ENCODE data around the gene PLAGL2. TPM values are rescaled to one million over a fixed set of nuclear protein-coding genes. Genes with fewer than 3 reads are reported as not detected.

Gene PLAGL2
- total RNA-seq, 1 experiment from 2014 or later: 30.5 TPM

DNA sequence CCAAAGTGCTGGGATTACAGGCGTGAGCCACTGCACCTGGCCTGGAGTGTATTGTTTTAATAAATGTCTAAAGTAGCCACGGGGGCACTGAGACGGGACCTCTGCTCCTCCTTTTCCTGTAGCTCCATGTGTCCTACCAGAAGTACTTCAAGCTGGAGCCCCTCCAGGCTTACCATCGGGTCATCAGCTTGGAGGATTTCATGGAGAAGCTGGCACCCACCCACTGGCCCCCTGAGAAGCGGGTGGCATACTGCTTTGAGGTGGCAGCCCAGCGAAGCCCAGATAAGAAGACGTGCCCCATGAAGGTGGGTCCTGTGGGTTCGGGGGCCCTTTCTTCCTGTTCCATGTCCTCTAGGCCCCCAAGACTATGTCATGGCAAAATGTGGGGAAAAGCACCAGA lies 7.6 kb upstream of the PLAGL2 start:
- Histone ChIP-seq H3K4me2 (ENCODE audit: low read depth, low read length, poor library complexity, severe bottlenecking) (no peak overlapping the region), H3K79me2 (ENCODE audit: low read length) (peaks cover 20% of the 10 kb centered on the region), H3K27ac (ENCODE audit: low read length) (no peak overlapping the region), H2AFZ (ENCODE audit: low read length) (no peak overlapping the region), H3K27me3 (ENCODE audit: low read length) (no peaks in the 10 kb centered on the region), H3K9me3 (ENCODE audit: low read length) (no peaks in the 10 kb centered on the region), H3K4me1 (ENCODE audit: low read length) (no peaks in the 10 kb centered on the region), H3K9ac (ENCODE audit: low read length) (no peak overlapping the region), H3K36me3 (ENCODE audit: insufficient read depth, low read length) (peaks cover 31% of the 10 kb centered on the region; the same call in 1 of the 2 replicates), H4K20me1 (ENCODE audit: insufficient read depth, low read depth, low read length) (no peaks in the 10 kb centered on the region), H3K9me2 (replicated peaks; ENCODE audit: insufficient read depth, low read length) (no peaks in the 10 kb centered on the region), H3K4me3 (ENCODE audit: low read length) (no peak overlapping the region)
- DNase-seq: no peak

- Histone ChIP-seq H3K4me3 (ENCODE audit: low read length) (no peak overlapping the region), H3K4me2 (ENCODE audit: low read depth, low read length, poor library complexity, severe bottlenecking) (no peak overlapping the region), H3K79me2 (ENCODE audit: low read length) (peaks cover 33% of the 10 kb centered on the region), H3K27me3 (ENCODE audit: low read length) (no peaks in the 10 kb centered on the region), H3K9ac (ENCODE audit: low read length) (no peak overlapping the region), H3K27ac (ENCODE audit: low read length) (no peak overlapping the region), H3K4me1 (ENCODE audit: low read length) (peaks cover 8% of the 10 kb centered on the region), H3K36me3 (ENCODE audit: insufficient read depth, low read length) (peaks cover 25% of the 10 kb centered on the region; the same call in 1 of the 2 replicates), H3K9me2 (replicated peaks; ENCODE audit: insufficient read depth, low read length) (no peaks in the 10 kb centered on the region), H3K9me3 (ENCODE audit: low read length) (no peaks in the 10 kb centered on the region), H4K20me1 (ENCODE audit: insufficient read depth, low read depth, low read length) (no peaks in the 10 kb centered on the region), H2AFZ (ENCODE audit: low read length) (no peak overlapping the region)
- DNase-seq: no peak
These were observed 6.3 kb upstream of the PLAGL2 start for GRCh38 chr20:32213870-32214269.

DNA sequence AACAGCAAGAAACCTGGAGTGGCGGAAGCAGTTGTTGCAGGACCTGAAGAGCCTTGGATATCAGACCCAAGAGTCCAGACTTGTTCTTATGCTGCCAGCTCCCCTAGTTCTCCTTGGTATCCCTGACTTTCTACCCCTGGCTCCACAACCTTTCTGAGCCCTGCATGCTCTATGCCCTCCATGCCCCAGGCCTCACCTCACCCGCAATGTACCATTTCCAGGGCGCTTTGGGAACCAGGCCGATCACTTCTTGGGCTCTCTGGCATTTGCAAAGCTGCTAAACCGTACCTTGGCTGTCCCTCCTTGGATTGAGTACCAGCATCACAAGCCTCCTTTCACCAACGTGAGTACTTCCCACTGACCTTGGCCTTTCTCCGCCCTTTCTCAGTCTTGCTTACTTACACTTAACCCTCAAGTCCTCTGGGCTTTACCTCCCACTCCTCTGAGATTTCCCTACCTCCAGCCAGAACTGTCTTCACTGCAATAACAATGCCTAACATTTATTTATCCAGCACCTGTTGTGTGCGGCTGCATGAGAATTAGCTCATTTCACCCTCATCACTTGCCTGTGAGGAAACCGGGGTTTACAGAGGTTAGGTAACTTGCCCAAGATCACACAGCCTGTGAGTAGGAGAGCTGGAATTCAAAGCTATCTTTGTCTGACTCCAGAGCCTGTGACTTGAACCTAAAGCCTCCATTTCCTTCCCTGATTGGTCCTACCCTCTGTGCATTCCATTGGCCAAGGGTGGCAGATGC lies 2.5 kb upstream of the PLAGL2 start:
- H3K27ac ChIP-seq (ENCODE audit: low read length): no peak overlapping the region
- H2AFZ ChIP-seq (ENCODE audit: low read length): no peak overlapping the region
- H3K4me3 ChIP-seq (ENCODE audit: low read length): no peak overlapping the region
- H3K9ac ChIP-seq (ENCODE audit: low read length): no peak overlapping the region; the same call in 1 of the 2 replicates
- H3K27me3 ChIP-seq (ENCODE audit: low read length): no peaks in the 10 kb centered on the region
- H4K20me1 ChIP-seq (ENCODE audit: insufficient read depth, low read depth, low read length): no peaks in the 10 kb centered on the region; the same call in 1 of the 2 replicates
- H3K9me2 ChIP-seq (replicated peaks; ENCODE audit: insufficient read depth, low read length): no peaks in the 10 kb centered on the region
- H3K79me2 ChIP-seq (ENCODE audit: low read length): peaks cover 68% of the 10 kb centered on the region
- peaks cover 30% of the 10 kb centered on the region for H3K4me1 ChIP-seq (ENCODE audit: low read length)
- H3K36me3 ChIP-seq (ENCODE audit: insufficient read depth, low read length): peaks cover 5% of the 10 kb centered on the region; the same call in 1 of the 2 replicates
- no peak for DNase-seq
- H3K9me3 ChIP-seq (ENCODE audit: low read length): no peaks in the 10 kb centered on the region
- H3K4me2 ChIP-seq (ENCODE audit: low read depth, low read length, poor library complexity, severe bottlenecking): peak overlapping the region; percentile 90

DNA sequence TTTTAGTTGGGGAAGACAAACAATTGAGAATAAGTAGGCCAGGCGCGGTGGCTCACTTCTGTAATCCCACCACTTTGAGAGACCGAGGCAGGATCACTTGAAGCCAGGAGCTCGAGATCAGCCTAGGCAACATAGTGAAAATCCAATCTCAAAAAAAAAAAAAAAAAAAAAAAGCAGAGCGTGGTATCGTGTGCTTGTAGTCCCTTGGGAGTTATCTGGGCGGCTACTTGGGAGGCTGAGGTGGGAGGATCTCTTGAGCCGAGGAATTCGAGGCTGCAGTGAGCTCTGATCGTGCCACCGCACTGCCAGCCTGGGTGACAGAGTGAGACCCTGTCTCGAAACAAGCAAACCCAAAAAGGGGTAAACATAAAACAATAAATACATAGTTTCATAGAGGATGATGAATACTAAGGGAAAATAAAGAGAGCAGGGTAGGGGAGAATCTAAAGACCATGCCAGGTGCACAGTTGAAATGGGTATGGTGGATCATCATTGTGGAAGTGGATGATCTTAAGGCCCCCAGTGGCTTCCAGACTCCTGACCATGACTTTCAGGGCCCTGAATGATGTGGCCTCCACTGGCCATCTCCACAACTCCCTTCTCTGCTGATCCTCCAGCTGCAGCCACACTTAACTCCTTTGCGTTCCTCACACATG lies 1.1 kb upstream of the PLAGL2 start:
- Histone ChIP-seq H3K9me3 (ENCODE audit: low read length) (no peaks in the 10 kb centered on the region), H3K27me3 (ENCODE audit: low read length) (no peaks in the 10 kb centered on the region), H3K9me2 (replicated peaks; ENCODE audit: insufficient read depth, low read length) (no peaks in the 10 kb centered on the region), H3K79me2 (ENCODE audit: low read length) (peaks cover 79% of the 10 kb centered on the region), H3K4me3 (ENCODE audit: low read length) (peak overlapping the region; percentile 84), H3K9ac (ENCODE audit: low read length) (peak overlapping the region; percentile 93), H2AFZ (ENCODE audit: low read length) (no peak overlapping the region), H3K4me1 (ENCODE audit: low read length) (peaks cover 44% of the 10 kb centered on the region), H4K20me1 (ENCODE audit: insufficient read depth, low read depth, low read length) (peaks cover 6% of the 10 kb centered on the region; the same call in 1 of the 2 replicates), H3K4me2 (ENCODE audit: low read depth, low read length, poor library complexity, severe bottlenecking) (peak overlapping the region; percentile 90), H3K36me3 (ENCODE audit: insufficient read depth, low read length) (peaks cover 8% of the 10 kb centered on the region; the same call in 1 of the 2 replicates), H3K27ac (ENCODE audit: low read length) (peak overlapping the region; percentile 52; the same call in 1 of the 2 replicates)
- peak; percentile 70 for DNase-seq

DNA sequence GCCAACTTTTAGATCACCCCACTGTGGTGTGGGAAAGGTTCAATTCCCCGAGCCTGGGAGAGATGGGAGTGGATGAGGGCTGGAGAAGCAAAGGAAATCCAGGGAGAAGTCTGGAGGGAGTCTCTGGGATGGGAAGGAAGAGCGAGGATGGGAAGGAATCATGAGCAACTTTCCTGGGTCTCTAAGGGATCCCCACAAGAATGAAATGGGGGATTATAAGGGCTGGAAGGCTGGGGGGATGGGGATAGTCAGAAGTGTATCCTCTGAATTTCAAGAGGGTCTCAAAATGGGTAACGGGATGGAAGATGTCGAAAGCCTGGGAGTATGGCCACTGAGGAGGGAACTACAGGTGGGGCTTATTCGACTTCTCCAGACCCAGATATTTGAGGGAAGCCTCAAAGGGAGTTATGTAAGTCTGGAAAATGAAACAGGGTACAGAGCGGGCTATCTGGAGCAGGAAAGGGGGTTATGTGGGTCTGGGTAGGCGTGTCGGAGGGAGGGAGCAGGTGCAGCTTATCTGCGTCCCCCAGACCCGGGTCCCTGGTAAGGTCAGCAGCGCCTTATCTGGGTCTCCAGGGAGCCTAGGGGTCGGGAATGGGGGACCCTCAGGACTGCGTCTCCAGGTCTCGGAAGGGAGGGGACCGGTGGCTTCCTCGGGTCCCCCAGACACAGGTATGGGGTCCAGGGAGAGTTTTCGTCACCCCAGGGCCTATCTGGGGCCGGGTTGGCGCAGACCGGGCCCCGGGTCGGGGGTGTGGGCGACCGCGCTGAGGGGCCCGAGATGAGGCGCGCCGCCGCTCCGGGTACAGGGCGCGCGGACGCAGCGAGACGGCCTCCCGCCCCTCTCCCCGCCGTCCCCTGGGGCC lies 550 bp downstream of the PLAGL2 start:
- Histone ChIP-seq H3K27me3 (ENCODE audit: low read length) (no peaks in the 10 kb centered on the region), H3K27ac (ENCODE audit: low read length) (peak overlapping the region; percentile 92), H3K79me2 (ENCODE audit: low read length) (peaks cover 91% of the 10 kb centered on the region), H3K36me3 (ENCODE audit: insufficient read depth, low read length) (peaks cover 8% of the 10 kb centered on the region; the same call in 1 of the 2 replicates), H4K20me1 (ENCODE audit: insufficient read depth, low read depth, low read length) (peaks cover 21% of the 10 kb centered on the region), H3K9me2 (replicated peaks; ENCODE audit: insufficient read depth, low read length) (no peaks in the 10 kb centered on the region), H3K4me1 (ENCODE audit: low read length) (peaks cover 59% of the 10 kb centered on the region), H3K4me3 (ENCODE audit: low read length) (peak overlapping the region; percentile 84), H2AFZ (ENCODE audit: low read length) (no peak overlapping the region), H3K9ac (ENCODE audit: low read length) (peak overlapping the region; percentile 96), H3K9me3 (ENCODE audit: low read length) (no peaks in the 10 kb centered on the region), H3K4me2 (ENCODE audit: low read depth, low read length, poor library complexity, severe bottlenecking) (peak overlapping the region; percentile 93)
- DNase-seq: peak; percentile 64

GRCh38 chr20:32205843-32206759 lies 1.4 kb downstream of the PLAGL2 start:
- Histone ChIP-seq H3K9me2 (replicated peaks; ENCODE audit: insufficient read depth, low read length) (no peaks in the 10 kb centered on the region), H2AFZ (ENCODE audit: low read length) (no peak overlapping the region), H3K79me2 (ENCODE audit: low read length) (peaks cover 94% of the 10 kb centered on the region), H3K36me3 (ENCODE audit: insufficient read depth, low read length) (peaks cover 13% of the 10 kb centered on the region; the same call in 1 of the 2 replicates), H3K9me3 (ENCODE audit: low read length) (no peaks in the 10 kb centered on the region), H3K9ac (ENCODE audit: low read length) (peak overlapping the region; percentile 96), H3K27ac (ENCODE audit: low read length) (peak overlapping the region; percentile 92), H3K4me1 (ENCODE audit: low read length) (peaks cover 59% of the 10 kb centered on the region), H4K20me1 (ENCODE audit: insufficient read depth, low read depth, low read length) (peaks cover 28% of the 10 kb centered on the region), H3K4me2 (ENCODE audit: low read depth, low read length, poor library complexity, severe bottlenecking) (peak overlapping the region; percentile 93), H3K4me3 (ENCODE audit: low read length) (peak overlapping the region; percentile 84), H3K27me3 (ENCODE audit: low read length) (no peaks in the 10 kb centered on the region)
- peak; percentile 46 for DNase-seq

DNA sequence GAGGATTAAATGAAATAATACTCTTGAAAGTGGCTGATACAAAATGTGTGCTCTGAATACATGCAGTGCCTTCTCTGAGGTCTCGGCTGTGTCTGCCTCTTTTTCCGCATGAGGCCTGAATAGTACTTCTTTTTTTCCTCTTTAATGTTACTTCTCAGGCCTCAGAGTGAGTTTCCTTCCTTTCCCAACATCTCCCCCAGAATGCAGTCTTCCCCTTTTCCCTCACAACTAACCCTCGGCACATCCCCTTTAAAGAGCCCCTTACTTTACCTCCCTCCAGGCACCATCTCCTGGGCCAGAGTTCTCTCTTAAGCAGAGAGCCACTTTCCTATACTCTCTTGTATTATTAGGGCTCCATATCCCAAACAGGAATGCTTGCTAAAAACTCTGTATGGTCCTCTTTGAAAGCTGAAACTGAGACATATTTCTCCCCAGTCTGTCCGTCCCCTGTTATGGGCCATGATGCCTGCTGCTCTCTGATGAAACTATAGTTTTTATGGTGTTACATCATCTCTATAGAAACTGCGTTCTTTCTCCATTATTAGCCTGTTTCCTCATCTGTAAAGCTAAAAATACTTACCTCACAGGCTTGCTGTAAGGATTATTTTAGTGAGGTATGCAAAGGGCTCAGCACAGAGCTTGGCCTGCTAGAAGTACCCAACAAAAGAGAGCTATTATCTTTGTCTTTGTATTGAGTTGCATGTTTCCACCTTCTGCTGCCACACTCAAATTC lies 2.3 kb downstream of the PLAGL2 start:
- H3K9ac ChIP-seq (ENCODE audit: low read length): peak overlapping the region; percentile 96
- no peaks in the 10 kb centered on the region for H3K9me3 ChIP-seq (ENCODE audit: low read length)
- peaks cover 11% of the 10 kb centered on the region; the same call in 1 of the 2 replicates for H3K36me3 ChIP-seq (ENCODE audit: insufficient read depth, low read length)
- H3K79me2 ChIP-seq (ENCODE audit: low read length): peaks cover 94% of the 10 kb centered on the region
- peak overlapping the region; percentile 93 for H3K4me2 ChIP-seq (ENCODE audit: low read depth, low read length, poor library complexity, severe bottlenecking)
- peaks cover 59% of the 10 kb centered on the region for H3K4me1 ChIP-seq (ENCODE audit: low read length)
- H3K4me3 ChIP-seq (ENCODE audit: low read length): peak overlapping the region; percentile 84
- no peaks in the 10 kb centered on the region for H3K27me3 ChIP-seq (ENCODE audit: low read length)
- H3K27ac ChIP-seq (ENCODE audit: low read length): peak overlapping the region; percentile 92
- no peaks in the 10 kb centered on the region for H3K9me2 ChIP-seq (replicated peaks; ENCODE audit: insufficient read depth, low read length)
- no peak overlapping the region for H2AFZ ChIP-seq (ENCODE audit: low read length)
- DNase-seq: peak; percentile 87
- peaks cover 33% of the 10 kb centered on the region for H4K20me1 ChIP-seq (ENCODE audit: insufficient read depth, low read depth, low read length)
